GM21825 (cell line): Measurements from ENCODE around the gene ACACB.

Experiments
- ATAC-seq: cut with Tn5 transposase; IDR thresholded peaks from one replicate; pipeline ENCODE4 v1.9.1; 2021; ENCODE audit warnings: mild to moderate bottlenecking, moderate library complexity; ENCODE audit not compliant: unreplicated experiment

ACACB gene

GRCh38 chr12:109115758-109116610, at the start of gene ACACB:
Gene ACACB, plus strand, starts transcription at chr12:109116587. Its CDS starts 22,819 bp downstream, at chr12:109139406.
- ATAC-seq = no peak

- no peak for ATAC-seq
These were observed 46.8 kb upstream of the ACACB start for GRCh38 chr12:109069307-109070271.

- no peak for ATAC-seq
These were observed 41.5 kb upstream of the ACACB start for GRCh38 chr12:109074866-109075265.

- no peak for ATAC-seq
These were observed 33.6 kb upstream of the ACACB start for GRCh38 chr12:109082751-109083150.

GRCh38 chr12:109084425-109084824, 32.0 kb upstream of the ACACB start:
- no peak for ATAC-seq

GRCh38 chr12:109085590-109085989, 30.8 kb upstream of the ACACB start:
- no peak for ATAC-seq

GRCh38 chr12:109087250-109087649, 29.1 kb upstream of the ACACB start:
- no peak for ATAC-seq

GRCh38 chr12:109088818-109089217, 27.6 kb upstream of the ACACB start:
- ATAC-seq = no peak

GRCh38 chr12:109089683-109090082, 26.7 kb upstream of the ACACB start:
- ATAC-seq = no peak

GRCh38 chr12:109092497-109093021, 23.8 kb upstream of the ACACB start:
- no peak for ATAC-seq

- ATAC-seq = peak; percentile 51
These were observed 23.1 kb upstream of the ACACB start, which contains the start of gene ALKBH2 for GRCh38 chr12:109093022-109093918. Gene ALKBH2, minus strand, starts transcription at chr12:109093472. Its CDS starts 686 bp downstream, at chr12:109092786.

GRCh38 chr12:109097140-109097434, 19.3 kb upstream of the ACACB start:
- ATAC-seq = no peak

GRCh38 chr12:109097435-109098182, 18.8 kb upstream of the ACACB start, which contains the start of gene UNG:
Gene UNG, plus strand, starts transcription at chr12:109097597. Its CDS starts 83 bp downstream, at chr12:109097680.
- peak; percentile 90 for ATAC-seq

- peak; percentile 31 for ATAC-seq
These were observed 18.2 kb upstream of the ACACB start for GRCh38 chr12:109098183-109098604.

- ATAC-seq = no peak
These were observed 17.7 kb upstream of the ACACB start for GRCh38 chr12:109098651-109099050.

GRCh38 chr12:109099431-109100020, 16.9 kb upstream of the ACACB start:
- ATAC-seq = no peak

- ATAC-seq = no peak
These were observed 15.6 kb upstream of the ACACB start for GRCh38 chr12:109100741-109101140.

- ATAC-seq = no peak
These were observed 13.9 kb upstream of the ACACB start for GRCh38 chr12:109102491-109102890.

- ATAC-seq = no peak
These were observed 11.2 kb upstream of the ACACB start for GRCh38 chr12:109105176-109105575.
